NOMO-1 (cell line): ENCODE data around the gene SCNN1B.
"Not testable (repeated sequence)": the region's sequence is repeated elsewhere in the genome, so short reads cannot be mapped to it uniquely, and the experiment has no call there.

Experiments used
- DNase-seq, 2 experiments: peaks; one replicate each; lab custom pipeline; 2025; ENCODE audit not compliant: unreplicated experiment in 2 of 2; lab: John Stamatoyannopoulos, UW

Gene SCNN1B

DNA sequence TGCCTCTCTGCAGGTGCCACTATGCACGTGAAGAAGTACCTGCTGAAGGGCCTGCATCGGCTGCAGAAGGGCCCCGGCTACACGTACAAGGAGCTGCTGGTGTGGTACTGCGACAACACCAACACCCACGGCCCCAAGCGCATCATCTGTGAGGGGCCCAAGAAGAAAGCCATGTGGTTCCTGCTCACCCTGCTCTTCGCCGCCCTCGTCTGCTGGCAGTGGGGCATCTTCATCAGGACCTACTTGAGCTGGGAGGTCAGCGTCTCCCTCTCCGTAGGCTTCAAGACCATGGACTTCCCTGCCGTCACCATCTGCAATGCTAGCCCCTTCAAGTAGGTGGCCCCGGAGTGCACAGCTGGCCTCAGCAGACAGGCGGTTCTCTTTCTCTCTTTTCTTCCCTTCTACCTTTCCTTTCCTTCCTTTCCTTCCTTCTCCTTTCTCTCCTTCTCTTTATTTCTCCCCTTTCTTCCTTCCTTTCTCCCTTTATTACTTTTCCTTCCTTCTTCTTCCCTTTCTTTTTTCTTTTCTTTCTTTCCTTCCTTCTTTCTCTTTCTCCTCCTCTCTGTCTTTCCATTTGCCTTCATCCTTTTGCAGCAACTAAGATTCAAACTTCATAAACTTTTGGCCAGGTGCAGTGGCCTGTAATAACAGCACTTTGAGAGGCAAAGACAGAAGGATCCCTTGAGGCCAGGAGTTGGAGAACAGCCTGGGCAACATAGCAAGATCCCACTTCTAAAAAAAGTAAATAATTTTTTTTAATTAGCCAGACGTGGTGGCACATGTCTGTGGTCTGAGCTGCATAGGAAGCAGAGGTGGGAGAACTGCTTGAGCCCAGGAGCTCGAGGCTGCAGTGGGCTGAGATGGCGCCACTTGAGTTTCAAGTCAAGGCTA is 46.7 kb downstream of the SCNN1B start:
- no peak for DNase-seq

GRCh38 chr16:23351360-23351759 is 49.3 kb downstream of the SCNN1B start:
- DNase-seq: no peak

GRCh38 chr16:23353440-23353839 is 51.3 kb downstream of the SCNN1B start:
- DNase-seq: no peak

DNA sequence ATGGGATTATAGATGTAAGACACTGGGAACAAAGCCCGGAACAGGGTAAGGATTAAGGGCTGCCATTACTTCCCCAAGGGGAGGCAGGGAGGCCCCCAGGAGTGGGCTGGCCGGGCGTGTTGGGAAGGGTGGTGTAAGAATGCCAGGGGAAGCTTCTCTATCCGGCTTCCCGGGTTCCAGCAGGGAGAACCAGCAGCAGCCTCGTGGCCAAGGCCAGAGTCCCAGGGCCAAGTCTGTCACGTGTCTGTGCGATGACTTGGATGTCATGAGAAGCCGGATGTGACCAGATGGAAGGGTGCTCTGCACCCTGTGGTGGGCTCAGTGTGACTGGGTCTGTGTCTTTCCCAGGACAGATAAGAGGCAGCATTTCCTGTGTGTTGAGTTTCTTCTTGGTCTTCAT is 52.1 kb downstream of the SCNN1B start:
- DNase-seq: no peak

- DNase-seq: no peak
These were observed 53.1 kb downstream of the SCNN1B start for GRCh38 chr16:23355106-23355670.

GRCh38 chr16:23356941-23357340 is 54.8 kb downstream of the SCNN1B start:
- DNase-seq: no peak

- no peak for DNase-seq
These were observed 55.7 kb downstream of the SCNN1B start for GRCh38 chr16:23357761-23358290.

DNA sequence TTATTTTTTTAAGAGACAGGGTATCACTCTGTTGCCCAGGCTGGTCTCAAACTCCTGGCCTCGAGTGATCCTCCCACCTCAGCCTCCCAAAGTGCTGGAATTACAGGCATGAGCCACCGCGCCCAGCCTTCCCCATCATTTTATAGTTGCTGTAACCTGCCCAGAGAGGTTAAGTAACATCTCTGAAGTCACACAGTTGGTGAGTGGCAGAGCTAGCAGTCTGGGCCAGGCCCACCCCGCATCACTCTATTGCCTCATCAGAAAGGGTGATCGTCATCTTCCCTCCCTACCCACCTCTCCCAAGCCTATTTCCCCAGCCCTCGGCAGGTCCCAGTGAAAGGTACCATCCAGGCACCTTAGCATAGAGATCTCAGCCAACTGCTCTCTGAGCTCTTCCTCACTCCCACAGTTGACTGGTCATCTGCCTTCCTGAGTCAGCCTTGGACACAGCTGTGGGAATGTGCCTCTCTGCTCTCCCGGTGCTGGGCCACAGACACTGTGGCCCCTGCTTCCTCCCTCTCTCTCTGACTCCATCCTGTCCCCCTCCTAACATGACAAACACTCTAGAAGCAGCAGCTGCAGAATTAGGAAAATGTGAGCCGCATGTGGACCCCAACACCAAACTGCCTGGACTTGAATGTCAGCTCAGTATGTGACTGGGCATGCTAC is 57.1 kb downstream of the SCNN1B start:
- no peak for DNase-seq

DNA sequence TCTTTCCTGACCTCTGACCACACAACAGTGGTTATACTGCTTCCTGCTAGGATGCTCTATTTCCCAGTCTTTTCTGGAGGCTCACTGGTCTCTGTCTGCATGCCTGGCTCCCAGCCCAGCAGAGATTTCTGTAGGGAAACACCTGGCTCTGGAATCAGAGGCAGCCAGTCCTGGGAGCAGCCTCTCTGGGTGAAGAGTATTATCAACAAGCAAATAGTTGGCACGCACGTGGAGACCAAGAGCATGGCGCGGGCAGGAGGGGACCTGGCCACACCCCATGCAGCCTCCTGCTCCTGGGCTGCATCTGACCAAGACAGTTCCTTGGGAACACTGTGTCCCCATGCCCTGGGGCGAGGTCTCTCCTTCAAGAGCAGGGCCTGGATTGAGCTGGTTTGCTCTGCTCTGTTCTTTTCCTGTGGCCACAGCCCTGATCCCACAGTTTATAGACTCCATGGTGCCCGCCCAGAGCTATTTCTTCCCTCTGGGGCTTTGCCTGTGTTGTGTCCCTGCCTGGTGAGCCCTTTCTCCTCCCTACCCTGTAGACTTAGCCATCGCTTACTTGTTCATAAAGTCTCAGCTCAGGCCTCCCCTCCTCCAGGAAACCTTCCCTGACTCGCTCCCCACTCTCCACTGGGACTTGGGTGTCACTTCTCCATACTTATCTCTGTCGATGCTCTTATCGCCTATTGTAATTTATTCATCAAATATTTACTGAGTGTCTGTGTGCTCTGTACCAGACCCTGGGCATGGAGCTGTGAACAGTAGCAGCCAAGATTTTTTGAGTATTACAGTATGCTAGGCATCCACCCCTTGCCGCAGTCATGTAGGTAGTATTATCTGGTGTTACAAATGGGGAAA is 60.6 kb downstream of the SCNN1B start:
- DNase-seq: no peak

DNA sequence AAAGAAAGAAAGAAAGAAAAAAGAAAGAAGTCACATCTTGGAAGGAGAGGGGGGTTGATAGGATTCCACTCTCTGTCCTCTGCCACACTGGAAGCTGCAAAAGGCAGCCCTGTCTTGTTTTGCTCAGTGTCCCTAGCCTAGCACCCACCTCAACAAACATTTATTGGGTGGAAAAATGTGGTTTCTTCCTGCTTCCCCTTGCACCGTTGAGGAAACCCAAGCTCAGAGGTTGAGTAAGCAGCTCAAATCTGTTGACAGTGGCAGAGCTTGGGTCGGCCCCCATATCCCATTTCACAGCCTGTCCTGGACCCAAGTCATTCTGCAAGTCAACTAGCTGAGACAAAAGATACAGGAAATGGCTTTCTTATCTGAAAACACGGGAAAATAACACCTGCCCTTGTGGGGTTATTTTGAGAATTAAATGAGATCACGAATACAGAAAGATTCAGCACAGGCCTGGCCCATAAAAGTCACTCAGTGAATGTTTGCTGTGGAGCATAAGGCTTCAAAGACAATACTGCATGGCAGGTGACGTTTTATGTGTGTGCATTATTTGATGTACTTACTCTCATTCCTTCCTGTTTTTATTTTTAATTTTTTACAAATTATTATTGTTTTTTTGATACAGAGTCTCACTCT is 63.6 kb downstream of the SCNN1B start:
- DNase-seq: no peak

GRCh38 chr16:23366341-23366740 is 64.2 kb downstream of the SCNN1B start:
- not testable (repeated sequence) for DNase-seq

- DNase-seq: no peak
These were observed 65.5 kb downstream of the SCNN1B start for GRCh38 chr16:23367564-23367963.

GRCh38 chr16:23367988-23368387 is 65.9 kb downstream of the SCNN1B start:
- no peak for DNase-seq

DNA sequence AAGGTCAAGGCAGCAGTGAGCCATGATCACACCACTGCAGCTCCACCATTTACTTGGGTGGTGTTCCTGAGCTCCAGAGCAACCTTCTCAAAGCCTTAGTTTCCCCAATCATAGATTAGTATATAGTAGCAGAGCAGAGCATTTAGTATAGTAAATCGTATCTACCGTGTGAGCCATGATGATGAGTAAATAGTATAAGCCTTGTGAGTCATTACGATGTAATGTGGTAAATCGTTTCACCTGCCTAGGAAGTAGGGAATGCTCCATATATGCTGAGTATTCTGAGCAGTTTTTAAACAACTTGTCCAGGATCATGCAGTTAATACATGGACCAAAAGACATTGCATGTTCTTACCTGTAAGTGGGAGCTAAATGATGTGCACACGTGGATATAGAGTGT is 66.4 kb downstream of the SCNN1B start:
- DNase-seq: no peak

GRCh38 chr16:23369416-23369815 is 67.3 kb downstream of the SCNN1B start:
- no peak for DNase-seq

GRCh38 chr16:23371368-23371767 is 69.3 kb downstream of the SCNN1B start:
- no peak for DNase-seq

DNA sequence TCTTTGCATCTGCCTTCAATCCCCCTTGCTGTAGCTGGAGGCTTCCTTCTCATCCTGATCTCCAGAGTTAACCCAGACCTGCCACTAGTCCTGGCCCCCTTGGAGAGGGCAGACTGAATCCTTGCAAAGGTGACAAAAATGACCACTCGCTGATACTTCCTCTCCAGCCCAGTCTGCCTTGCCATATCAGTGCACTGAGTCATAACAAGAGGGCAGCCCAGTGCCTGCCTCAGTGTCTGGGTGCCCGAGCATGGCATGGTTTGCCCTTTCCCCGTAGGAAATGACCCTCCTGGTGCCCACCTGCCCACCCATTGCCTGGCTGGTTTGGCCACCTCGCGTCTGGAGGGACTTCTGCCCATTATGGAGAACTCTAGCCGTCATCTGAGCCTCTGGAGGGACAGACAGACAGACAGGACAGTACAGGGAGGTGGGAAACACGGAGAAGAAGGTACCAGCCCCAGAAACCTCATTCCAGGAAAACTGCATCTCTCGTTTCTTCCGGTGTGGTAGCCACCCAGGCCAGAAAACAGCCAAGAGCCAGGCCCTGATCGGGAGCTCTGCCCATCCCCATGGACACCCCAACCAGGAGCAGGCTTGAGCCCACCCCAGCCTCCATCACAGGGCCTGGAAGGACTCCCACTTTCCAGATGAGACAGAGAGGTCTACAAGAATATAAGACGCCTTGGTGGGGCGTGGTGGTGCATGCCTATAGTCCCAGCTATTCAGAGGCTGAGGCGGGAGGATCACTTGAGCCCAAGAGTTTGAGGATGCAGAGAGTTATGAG is 71.5 kb downstream of the SCNN1B start:
- DNase-seq: no peak

- DNase-seq: no peak
These were observed 72.8 kb downstream of the SCNN1B start for GRCh38 chr16:23374721-23375510.

DNA sequence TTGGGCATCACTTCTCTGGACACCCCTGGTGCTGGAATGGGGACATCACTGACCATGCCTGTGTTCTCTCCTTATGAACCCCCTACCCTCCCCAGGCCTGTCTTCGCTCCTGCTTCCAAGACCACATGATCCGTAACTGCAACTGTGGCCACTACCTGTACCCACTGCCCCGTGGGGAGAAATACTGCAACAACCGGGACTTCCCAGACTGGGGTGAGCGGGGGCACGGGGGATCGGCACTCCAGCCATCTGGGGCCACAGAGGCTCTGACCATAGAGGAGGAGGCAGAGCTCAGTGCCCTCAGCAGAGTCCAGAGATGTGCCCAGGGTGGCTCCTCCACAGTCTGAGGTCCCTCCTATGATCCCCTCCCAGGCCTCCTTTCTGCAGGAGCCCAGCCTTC is 73.5 kb downstream of the SCNN1B start:
- no peak for DNase-seq
